ENCODE results near the gene MRPL30. TPM values are rescaled to one million over a fixed set of nuclear protein-coding genes. Genes with fewer than 3 reads are reported as not detected.

Gene MRPL30
- total and polyA plus RNA-seq, 2 of the 8 experiments (the other 6 are each of a cell fraction or from before 2014, with no cell fraction given), result 22.3 to 46.2 TPM

DNA sequence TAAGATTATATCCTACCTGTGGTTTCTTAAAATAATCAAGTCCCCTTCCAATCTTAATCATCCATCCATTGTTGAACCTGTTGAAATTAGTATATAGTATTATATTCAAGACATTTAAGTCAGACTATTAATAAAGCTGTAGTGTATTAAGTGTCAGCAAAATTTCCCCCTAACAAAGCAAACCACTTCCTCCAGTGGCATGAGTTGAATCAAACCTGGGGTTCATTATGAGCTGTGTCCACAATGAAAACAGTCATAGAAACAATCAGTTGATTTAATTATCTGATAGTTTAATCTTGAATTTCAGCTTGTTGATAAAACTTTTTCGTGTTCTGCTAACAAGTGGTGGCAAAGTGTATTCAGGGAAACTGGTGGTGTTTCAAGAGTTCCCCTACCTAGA lies 11.4 kb upstream of the MRPL30 start (continued):
- TF ChIP-seq CHD7 (IDR thresholded peaks at IDR 0.05; ENCODE audit: insufficient replicate concordance, low read length) (no peak), RBBP5 (IDR thresholded peaks at IDR 0.05; ENCODE audit: borderline replicate concordance, low read depth, low read length) (no peak), ATF2 (IDR thresholded peaks at IDR 0.05; ENCODE audit: low read length) (no peak), MAFK (IDR thresholded peaks at IDR 0.05; ENCODE audit: low read depth, low read length) (no peak), SUZ12 (IDR thresholded peaks at IDR 0.05; ENCODE audit: low read length) (no peak), FOSL1 (IDR thresholded peaks at IDR 0.05; ENCODE audit: insufficient read depth, low read depth, low read length) (no peak), JUN (IDR thresholded peaks at IDR 0.05; ENCODE audit: low read depth, low read length) (no peak), TBP (IDR thresholded peaks at IDR 0.05; ENCODE audit: low read depth, low read length) (no peak), PHF8 (conservative IDR thresholded peaks at IDR 0.05; ENCODE audit: low read depth, low read length) (no peak)
- TF ChIP-seq, protein P1, sequence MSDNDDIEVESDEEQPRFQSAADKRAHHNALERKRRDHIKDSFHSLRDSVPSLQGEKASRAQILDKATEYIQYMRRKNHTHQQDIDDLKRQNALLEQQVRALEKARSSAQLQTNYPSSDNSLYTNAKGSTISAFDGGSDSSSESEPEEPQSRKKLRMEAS (IDR thresholded peaks at IDR 0.05), result no peak
